GM12801 (cell line): Measurements from ENCODE around the gene ARID3A.

Source experiments
- CTCF ChIP-seq: IDR thresholded peaks from one replicate; pipeline ENCODE4 v1.5.1; 2011; ENCODE audit warnings: control low read depth; ENCODE audit not compliant: insufficient read length; ENCODE audit errors: extremely low read depth

The ARID3A gene

GRCh38 chr19:883661-884211 lies 42.1 kb upstream of the ARID3A start:
- no peak for TF ChIP-seq CTCF

GRCh38 chr19:884420-885211 lies 41.2 kb upstream of the ARID3A start:
- no peak for TF ChIP-seq CTCF

GRCh38 chr19:885536-886224 lies 40.2 kb upstream of the ARID3A start:
- TF ChIP-seq CTCF, result no peak

- TF ChIP-seq CTCF, result no peak
Observed at GRCh38 chr19:887072-887471, 38.8 kb upstream of the ARID3A start.

GRCh38 chr19:887599-887998 lies 38.2 kb upstream of the ARID3A start:
- TF ChIP-seq CTCF, result no peak

GRCh38 chr19:888581-889385 lies 37.1 kb upstream of the ARID3A start:
- no peak for TF ChIP-seq CTCF
